HG03432 (cell line): ENCODE results near the gene IRF6.

Experiments used
- ATAC-seq: cut with Tn5 transposase; IDR thresholded peaks from one replicate; pipeline ENCODE4 v1.9.1; 2021; ENCODE audit warnings: mild to moderate bottlenecking, moderate library complexity; ENCODE audit not compliant: unreplicated experiment

The IRF6 gene

GRCh38 chr1:209737118-209737505, 68.8 kb downstream of the IRF6 start:
- ATAC-seq: no peak

- no peak for ATAC-seq
Measured at GRCh38 chr1:209736490-209737117, 69.3 kb downstream of the IRF6 start.
